Esophagus muscularis mucosa (tissue), 4 donors: ENCODE data around the gene FRY. TPM values are rescaled to one million over a fixed set of nuclear protein-coding genes. Genes with fewer than 3 reads are reported as not detected.

Experiments used
- DNase-seq: peaks from one replicate; pipeline ENCODE4 v3.0.0-alpha.2; 2017; ENCODE audit errors: extremely low spot score
- H3K27ac ChIP-seq, 4 donors: fragments of 200-600 bp; sonication (generic); replicated peaks in 1 of 4; 1 replicate in 3 of 4; 2 replicates in 1 of 4; pipeline ENCODE4 v1.5.1; 2016 to 2019; ENCODE audit warnings: mild to moderate bottlenecking in 1 of 4
- H3K27me3 ChIP-seq, 4 donors: fragments of 200-600 bp; sonication (generic); one replicate each; pipeline versions ENCODE4 v1.5.1 to v1.6.0; 2016 to 2019
- H3K36me3 ChIP-seq, 4 donors: fragments of 200-600 bp; sonication (generic); one replicate each; pipeline ENCODE4 v1.5.1; 2016 to 2019
- H3K4me1 ChIP-seq, 4 donors: fragments of 200-600 bp; sonication (generic); one replicate each; pipeline ENCODE4 v1.5.1; 2016 to 2019
- H3K4me3 ChIP-seq, 4 donors: fragments of 200-600 bp; sonication (generic); 1 replicate in 2 of 4; 2 replicates in 2 of 4; pipeline ENCODE4 v1.5.1; 2016 to 2019; ENCODE audit warnings: mild to moderate bottlenecking in 4 of 4, moderate library complexity in 1 of 4
- H3K9me3 ChIP-seq, 4 donors: fragments of 200-600 bp; sonication (generic); 1 replicate in 3 of 4; 2 replicates in 1 of 4; pipeline ENCODE4 v1.5.1; 2016 to 2019
- EP300 ChIP-seq: sonication (generic); formaldehyde crosslinking; IDR thresholded peaks from one replicate; pipeline ENCODE4 v1.6.1; 2017; ENCODE audit warnings: antibody characterized with exemption
- POLR2A ChIP-seq: fragments of 450-650 bp; IDR thresholded peaks from one replicate; pipeline ENCODE4 v1.6.1; 2017; ENCODE audit warnings: antibody characterized with exemption, moderate library complexity, mild to moderate bottlenecking, low read depth
- POLR2AphosphoS5 ChIP-seq, 2 donors: sonication (generic); formaldehyde crosslinking; IDR thresholded peaks; one replicate each; pipeline ENCODE4 v1.6.1; 2017; ENCODE audit warnings: antibody characterized with exemption in 2 of 2
- WGBS: methylation state at CpG from one replicate; pipeline ENCODE4 v1.1.5; 2018; 5-methylcytosine and 5-hydroxymethylcytosine counted together
- intact Hi-C: fragments of 100-400 bp; cut with DNase I; formaldehyde crosslinking; loops from one replicate; pipeline ENCODE4 v1.15.1; 2023
- total RNA-seq, 4 donors: library from RNA; depleted of rRNA; stranded (reverse); fragments of >200 nt; gene quantifications; one replicate each; pipeline versions ENCODE4 v1.1.0 to v1.2.1, GENCODE V29; 2016
- TF ChIP-seq, protein P1 (sequence below), 3 experiments: fragments of 200-600 bp in 2 of 3; fragments of 450-650 bp in 1 of 3; sonication (generic) in 2 of 3; IDR thresholded peaks; one replicate each; pipeline ENCODE4 v1.5.1; 2017 to 2019; ENCODE audit warnings: antibody characterized with exemption in 3 of 3, mild to moderate bottlenecking in 2 of 3, moderate library complexity in 1 of 3

FRY gene
- total RNA-seq, 4 donors from 2014 or later, result 104 to 276 (median 135) TPM

DNA sequence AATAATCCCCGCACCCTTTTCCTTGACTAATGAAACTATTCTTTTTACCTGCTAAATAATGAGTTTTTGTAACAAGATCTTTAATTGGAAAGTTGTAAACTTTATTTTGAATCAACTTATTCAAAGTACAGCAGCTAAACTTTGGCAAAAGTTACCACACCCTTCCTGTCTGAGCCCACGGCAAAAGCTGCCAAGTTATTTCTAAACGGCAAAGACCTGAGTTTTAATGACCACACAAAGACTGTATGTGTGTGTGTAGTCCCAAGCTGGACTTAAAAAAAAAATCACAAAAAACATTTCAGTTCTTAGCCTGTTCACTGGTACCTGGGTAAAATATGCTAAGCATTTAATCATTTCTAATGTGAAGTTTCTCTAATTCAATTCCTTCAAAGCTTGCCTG lies 222.8 kb downstream of the FRY start:
- Histone ChIP-seq H3K4me3 (peak overlapping the region; percentile 42 to 60 (median 54)), H3K4me1 (peaks cover 11 to 49% (median 36%) of the 10 kb centered on the region in 4 donors), H3K9me3 (no peaks in the 10 kb centered on the region), H3K27me3 (no peaks in the 10 kb centered on the region), H3K27ac (peak overlapping the region; percentile 78 to 83 (median 80)), H3K36me3 (peaks cover 0 to 15% (median 5%) of the 10 kb centered on the region in 4 donors)
- TF ChIP-seq POLR2A, result no peak
- no peak for TF ChIP-seq POLR2AphosphoS5 (IDR thresholded peaks at IDR 0.05)
- TF ChIP-seq EP300, result no peak
- TF ChIP-seq, protein P1, sequence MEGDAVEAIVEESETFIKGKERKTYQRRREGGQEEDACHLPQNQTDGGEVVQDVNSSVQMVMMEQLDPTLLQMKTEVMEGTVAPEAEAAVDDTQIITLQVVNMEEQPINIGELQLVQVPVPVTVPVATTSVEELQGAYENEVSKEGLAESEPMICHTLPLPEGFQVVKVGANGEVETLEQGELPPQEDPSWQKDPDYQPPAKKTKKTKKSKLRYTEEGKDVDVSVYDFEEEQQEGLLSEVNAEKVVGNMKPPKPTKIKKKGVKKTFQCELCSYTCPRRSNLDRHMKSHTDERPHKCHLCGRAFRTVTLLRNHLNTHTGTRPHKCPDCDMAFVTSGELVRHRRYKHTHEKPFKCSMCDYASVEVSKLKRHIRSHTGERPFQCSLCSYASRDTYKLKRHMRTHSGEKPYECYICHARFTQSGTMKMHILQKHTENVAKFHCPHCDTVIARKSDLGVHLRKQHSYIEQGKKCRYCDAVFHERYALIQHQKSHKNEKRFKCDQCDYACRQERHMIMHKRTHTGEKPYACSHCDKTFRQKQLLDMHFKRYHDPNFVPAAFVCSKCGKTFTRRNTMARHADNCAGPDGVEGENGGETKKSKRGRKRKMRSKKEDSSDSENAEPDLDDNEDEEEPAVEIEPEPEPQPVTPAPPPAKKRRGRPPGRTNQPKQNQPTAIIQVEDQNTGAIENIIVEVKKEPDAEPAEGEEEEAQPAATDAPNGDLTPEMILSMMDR (IDR thresholded peaks at IDR 0.05), result no peak
- intact Hi-C loops, result no loop called here
- WGBS, result 22% methylated on average over 3 of the region's 3 CpGs
- no peak for DNase-seq

DNA sequence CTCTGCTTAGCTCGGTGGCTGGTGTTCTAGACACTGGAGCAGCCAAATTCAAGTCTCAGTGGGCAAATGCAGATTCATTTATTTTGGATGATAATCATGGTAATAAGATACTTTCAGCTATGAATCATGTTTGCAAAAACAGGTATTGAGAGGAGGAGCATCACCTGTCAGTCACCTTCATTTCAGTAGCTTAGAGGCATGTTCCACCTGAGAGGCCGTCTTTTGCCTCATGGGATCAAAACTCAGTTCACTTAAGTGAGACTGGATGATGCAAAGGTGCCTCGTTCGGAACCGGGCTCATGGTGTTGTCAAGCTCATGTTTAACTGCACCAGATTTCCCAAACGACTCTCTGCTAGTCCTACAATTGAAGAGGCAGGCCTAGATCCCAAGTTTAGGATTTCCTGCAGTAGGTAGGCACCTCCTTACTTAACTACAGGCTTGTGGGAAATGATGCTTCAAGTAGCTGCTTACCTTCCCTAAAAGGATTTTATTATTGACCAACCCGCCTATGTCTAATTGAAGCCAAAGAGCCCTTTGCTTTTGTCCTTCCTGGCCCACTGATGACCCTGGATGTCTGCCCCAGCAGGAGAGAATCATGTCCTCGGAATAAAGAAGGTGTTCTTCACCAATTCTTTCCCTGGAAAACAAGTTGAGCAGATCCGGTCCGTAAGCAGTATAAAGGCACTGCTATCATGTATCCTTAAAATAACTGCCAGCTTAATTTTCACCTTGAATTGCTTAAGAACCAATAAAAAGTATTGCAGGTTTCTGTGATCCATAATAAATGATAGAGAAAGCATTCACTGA lies 223.5 kb downstream of the FRY start:
- no peak for DNase-seq
- H3K4me1 ChIP-seq, result peaks cover 16 to 56% (median 43%) of the 10 kb centered on the region in 4 donors
- H3K9me3 ChIP-seq, result no peaks in the 10 kb centered on the region
- TF ChIP-seq POLR2A (no peak), POLR2AphosphoS5 (IDR thresholded peaks at IDR 0.05) (peak; percentile 5 to 61)
- peak overlapping the region; percentile 42 to 60 (median 54) for H3K4me3 ChIP-seq
- 52% methylated on average over 10 of the region's 10 CpGs for WGBS
- H3K36me3 ChIP-seq, result peaks cover 0 to 8% (median 3%) of the 10 kb centered on the region in 4 donors
- intact Hi-C loops, result no loop called here
- H3K27ac ChIP-seq, result peak overlapping the region; percentile 78 to 83 (median 80)
- no peaks in the 10 kb centered on the region for H3K27me3 ChIP-seq

DNA sequence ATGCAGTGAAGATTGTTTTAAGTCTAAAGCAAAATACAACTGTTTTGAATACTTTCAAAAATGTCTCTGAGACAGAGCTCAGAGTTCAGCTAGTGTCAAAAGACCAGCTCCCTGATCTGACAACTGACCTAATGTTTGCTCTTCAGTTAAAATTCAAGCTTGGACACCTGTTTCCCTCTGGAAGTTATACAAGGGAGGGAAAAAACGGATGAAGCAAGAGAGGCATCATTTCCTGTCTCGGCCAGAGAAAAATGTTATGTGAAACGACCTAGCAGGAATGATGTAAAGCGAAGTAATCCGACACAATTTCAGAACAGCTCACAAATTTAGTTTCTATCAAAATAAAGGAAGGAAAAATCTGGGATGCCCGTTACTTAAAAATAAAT lies 224.1 kb downstream of the FRY start:
- Histone ChIP-seq H3K36me3 (peaks cover 0 to 2% (median 0%) of the 10 kb centered on the region in 4 donors), H3K9me3 (no peaks in the 10 kb centered on the region), H3K27me3 (no peaks in the 10 kb centered on the region), H3K4me3 (peak overlapping the region; percentile 42 to 60 (median 54)), H3K4me1 (peaks cover 20 to 62% (median 49%) of the 10 kb centered on the region in 4 donors), H3K27ac (peak overlapping the region; percentile 78 to 83 (median 80))
- WGBS, result 47% methylated on average over 6 of the region's 6 CpGs
- TF ChIP-seq POLR2A (no peak), EP300 (no peak), POLR2AphosphoS5 (IDR thresholded peaks at IDR 0.05) (no peak)
- TF ChIP-seq, protein P1 (IDR thresholded peaks at IDR 0.05), result no peak
- intact Hi-C loops, result no loop called here
- no peak for DNase-seq

DNA sequence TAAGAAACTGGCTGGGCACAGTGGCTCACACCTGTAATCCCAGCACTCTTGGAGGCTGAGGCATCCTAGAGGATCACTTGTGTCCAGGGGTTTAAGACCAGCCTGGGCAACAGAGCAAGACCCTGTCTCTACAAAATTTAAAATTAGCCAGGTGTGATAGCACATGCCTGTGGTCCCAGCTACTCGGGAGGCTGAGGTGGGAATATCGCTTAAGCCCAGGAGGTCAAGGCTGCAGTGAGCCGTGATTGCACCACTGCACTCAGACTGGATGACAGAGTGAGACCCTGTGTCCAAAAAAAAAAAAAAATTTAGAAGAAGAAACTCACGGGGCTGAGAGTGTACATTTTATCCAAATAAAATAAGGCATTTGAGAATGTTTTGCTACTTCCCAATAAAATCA lies 224.7 kb downstream of the FRY start:
- intact Hi-C loops, result no loop called here
- H3K36me3 ChIP-seq, result no peaks in the 10 kb centered on the region
- no peak for TF ChIP-seq POLR2AphosphoS5 (IDR thresholded peaks at IDR 0.05)
- no peak for TF ChIP-seq POLR2A
- TF ChIP-seq EP300, result no peak
- TF ChIP-seq, protein P1 (IDR thresholded peaks at IDR 0.05), result no peak
- no peaks in the 10 kb centered on the region for H3K27me3 ChIP-seq
- H3K4me1 ChIP-seq, result peaks cover 25 to 68% (median 54%) of the 10 kb centered on the region in 4 donors
- WGBS, result 63% methylated on average over 4 of the region's 4 CpGs
- H3K27ac ChIP-seq, result peak overlapping the region; percentile 78 to 83 (median 80)
- DNase-seq, result no peak
- H3K4me3 ChIP-seq, result peak overlapping the region; percentile 42 to 60 (median 54)
- H3K9me3 ChIP-seq, result no peaks in the 10 kb centered on the region

DNA sequence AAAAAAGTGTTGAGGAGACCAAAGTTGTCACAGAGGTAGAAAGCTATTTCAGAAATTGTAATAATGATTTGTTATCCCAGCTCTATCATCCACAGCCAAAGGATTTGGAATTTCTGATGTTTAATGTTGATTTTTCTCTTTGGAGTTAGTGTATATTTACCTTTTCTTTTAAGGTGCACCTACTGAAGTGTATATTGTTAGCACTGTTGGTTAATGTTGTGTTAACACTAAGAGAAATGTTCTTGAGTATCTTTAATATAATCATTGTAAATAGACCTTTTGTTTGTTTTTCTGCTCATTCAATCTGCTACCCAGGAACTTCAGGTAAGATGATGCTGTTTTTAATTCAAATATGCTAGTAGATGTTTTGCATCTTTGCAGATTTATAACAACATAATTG lies 226.1 kb downstream of the FRY start:
- Histone ChIP-seq H3K9me3 (no peaks in the 10 kb centered on the region), H3K4me1 (peaks cover 36 to 81% (median 67%) of the 10 kb centered on the region in 4 donors), H3K36me3 (peaks cover 0 to 6% (median 2%) of the 10 kb centered on the region in 4 donors), H3K27me3 (no peaks in the 10 kb centered on the region), H3K27ac (peak overlapping the region in 3 of 4 donors; percentile 12 to 82 (median 21)), H3K4me3 (peak overlapping the region in 2 of 4 donors; percentile 6 to 60)
- intact Hi-C loops, result no loop called here
- no peak for DNase-seq
- TF ChIP-seq POLR2A, result no peak
- no peak for TF ChIP-seq EP300
- no peak for TF ChIP-seq POLR2AphosphoS5 (IDR thresholded peaks at IDR 0.05)
- TF ChIP-seq, protein P1 (IDR thresholded peaks at IDR 0.05), result no peak
